HG03342 (cell line): ENCODE results near the gene CX3CL1.
"Not testable (repeated sequence)": the region's sequence is repeated elsewhere in the genome, so short reads cannot be mapped to it uniquely, and the experiment has no call there.

Experiments used
- ATAC-seq: cut with Tn5 transposase; IDR thresholded peaks from one replicate; pipeline ENCODE4 v1.9.1; 2021; ENCODE audit warnings: mild to moderate bottlenecking, moderate library complexity; ENCODE audit not compliant: unreplicated experiment

CX3CL1 gene

DNA sequence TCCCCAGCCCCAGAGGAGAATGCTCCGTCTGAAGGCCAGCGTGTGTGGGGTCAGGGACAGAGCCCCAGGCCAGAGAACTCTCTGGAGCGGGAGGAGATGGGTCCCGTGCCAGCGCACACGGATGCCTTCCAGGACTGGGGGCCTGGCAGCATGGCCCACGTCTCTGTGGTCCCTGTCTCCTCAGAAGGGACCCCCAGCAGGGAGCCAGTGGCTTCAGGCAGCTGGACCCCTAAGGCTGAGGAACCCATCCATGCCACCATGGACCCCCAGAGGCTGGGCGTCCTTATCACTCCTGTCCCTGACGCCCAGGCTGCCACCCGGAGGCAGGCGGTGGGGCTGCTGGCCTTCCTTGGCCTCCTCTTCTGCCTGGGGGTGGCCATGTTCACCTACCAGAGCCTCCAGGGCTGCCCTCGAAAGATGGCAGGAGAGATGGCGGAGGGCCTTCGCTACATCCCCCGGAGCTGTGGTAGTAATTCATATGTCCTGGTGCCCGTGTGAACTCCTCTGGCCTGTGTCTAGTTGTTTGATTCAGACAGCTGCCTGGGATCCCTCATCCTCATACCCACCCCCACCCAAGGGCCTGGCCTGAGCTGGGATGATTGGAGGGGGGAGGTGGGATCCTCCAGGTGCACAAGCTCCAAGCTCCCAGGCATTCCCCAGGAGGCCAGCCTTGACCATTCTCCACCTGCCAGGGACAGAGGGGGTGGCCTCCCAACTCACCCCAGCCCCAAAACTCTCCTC, 10.4 kb downstream of the CX3CL1 start:
- ATAC-seq, result no peak

DNA sequence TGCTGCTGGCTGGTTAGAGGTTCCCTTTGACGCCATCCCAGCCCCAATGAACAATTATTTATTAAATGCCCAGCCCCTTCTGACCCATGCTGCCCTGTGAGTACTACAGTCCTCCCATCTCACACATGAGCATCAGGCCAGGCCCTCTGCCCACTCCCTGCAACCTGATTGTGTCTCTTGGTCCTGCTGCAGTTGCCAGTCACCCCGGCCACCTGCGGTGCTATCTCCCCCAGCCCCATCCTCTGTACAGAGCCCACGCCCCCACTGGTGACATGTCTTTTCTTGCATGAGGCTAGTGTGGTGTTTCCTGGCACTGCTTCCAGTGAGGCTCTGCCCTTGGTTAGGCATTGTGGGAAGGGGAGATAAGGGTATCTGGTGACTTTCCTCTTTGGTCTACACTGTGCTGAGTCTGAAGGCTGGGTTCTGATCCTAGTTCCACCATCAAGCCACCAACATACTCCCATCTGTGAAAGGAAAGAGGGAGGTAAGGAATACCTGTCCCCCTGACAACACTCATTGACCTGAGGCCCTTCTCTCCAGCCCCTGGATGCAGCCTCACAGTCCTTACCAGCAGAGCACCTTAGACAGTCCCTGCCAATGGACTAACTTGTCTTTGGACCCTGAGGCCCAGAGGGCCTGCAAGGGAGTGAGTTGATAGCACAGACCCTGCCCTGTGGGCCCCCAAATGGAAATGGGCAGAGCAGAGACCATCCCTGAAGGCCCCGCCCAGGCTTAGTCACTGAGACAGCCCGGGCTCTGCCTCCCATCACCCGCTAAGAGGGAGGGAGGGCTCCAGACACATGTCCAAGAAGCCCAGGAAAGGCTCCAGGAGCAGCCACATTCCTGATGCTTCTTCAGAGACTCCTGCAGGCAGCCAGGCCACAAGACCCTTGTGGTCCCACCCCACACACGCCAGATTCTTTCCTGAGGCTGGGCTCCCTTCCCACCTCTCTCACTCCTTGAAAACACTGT, 11.3 kb downstream of the CX3CL1 start:
- no peak for ATAC-seq

DNA sequence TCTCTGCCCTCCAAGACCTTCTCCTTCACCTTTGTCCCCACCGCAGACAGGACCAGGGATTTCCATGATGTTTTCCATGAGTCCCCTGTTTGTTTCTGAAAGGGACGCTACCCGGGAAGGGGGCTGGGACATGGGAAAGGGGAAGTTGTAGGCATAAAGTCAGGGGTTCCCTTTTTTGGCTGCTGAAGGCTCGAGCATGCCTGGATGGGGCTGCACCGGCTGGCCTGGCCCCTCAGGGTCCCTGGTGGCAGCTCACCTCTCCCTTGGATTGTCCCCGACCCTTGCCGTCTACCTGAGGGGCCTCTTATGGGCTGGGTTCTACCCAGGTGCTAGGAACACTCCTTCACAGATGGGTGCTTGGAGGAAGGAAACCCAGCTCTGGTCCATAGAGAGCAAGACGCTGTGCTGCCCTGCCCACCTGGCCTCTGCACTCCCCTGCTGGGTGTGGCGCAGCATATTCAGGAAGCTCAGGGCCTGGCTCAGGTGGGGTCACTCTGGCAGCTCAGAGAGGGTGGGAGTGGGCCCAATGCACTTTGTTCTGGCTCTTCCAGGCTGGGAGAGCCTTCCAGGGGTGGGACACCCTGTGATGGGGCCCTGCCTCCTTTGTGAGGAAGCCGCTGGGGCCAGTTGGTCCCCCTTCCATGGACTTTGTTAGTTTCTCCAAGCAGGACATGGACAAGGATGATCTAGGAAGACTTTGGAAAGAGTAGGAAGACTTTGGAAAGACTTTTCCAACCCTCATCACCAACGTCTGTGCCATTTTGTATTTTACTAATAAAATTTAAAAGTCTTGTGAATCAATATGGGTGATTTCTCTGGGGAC, 12.2 kb downstream of the CX3CL1 start:
- ATAC-seq, result no peak

DNA sequence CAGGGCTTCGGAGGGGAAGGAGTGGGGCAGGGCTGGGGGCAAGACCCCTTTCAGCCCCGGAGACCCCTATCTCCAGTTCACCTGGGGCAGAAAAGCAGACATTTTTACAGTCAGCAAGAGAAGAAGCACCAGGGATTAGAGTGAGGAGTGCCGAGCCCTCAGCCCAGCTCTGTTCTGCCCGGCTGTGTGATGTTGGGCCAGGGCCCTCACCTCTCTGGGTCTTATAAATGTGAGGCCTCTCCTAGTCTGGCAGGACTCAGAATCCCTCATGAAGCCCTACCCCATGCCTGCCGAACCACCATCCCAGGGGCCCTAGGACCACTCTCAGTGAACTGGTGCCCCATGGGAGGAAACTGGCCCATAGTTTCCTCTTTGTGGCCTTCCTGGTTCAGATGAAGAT, 12.8 kb downstream of the CX3CL1 start:
- ATAC-seq, result no peak

DNA sequence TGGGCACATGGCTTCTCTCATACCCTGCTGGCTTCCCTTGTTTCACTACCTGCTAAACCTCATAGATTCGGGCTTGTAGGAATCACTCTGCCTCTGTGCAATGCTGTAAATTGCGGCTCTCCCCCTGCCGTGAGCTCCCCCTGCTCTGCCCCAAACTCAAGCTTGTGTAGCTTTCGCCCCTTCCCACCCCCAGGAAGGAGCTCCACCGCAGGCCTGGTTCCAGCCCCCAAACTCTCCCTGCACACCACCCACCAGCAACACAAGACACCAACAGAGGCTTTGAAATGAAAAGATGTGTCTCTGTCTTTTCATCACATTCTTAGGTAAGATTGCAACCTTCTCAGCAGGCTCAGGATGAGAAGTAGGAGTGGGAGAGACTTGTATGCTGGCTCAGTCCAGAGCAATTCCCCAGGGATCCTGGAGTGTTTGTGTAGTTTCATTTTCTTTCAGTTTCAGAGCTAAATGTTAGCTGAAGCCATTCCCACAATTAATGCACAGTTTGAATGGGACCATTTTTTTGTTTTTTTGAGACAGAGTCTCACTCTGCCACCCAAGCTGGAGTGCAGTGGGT, 14.2 kb downstream of the CX3CL1 start:
- no peak for ATAC-seq

DNA sequence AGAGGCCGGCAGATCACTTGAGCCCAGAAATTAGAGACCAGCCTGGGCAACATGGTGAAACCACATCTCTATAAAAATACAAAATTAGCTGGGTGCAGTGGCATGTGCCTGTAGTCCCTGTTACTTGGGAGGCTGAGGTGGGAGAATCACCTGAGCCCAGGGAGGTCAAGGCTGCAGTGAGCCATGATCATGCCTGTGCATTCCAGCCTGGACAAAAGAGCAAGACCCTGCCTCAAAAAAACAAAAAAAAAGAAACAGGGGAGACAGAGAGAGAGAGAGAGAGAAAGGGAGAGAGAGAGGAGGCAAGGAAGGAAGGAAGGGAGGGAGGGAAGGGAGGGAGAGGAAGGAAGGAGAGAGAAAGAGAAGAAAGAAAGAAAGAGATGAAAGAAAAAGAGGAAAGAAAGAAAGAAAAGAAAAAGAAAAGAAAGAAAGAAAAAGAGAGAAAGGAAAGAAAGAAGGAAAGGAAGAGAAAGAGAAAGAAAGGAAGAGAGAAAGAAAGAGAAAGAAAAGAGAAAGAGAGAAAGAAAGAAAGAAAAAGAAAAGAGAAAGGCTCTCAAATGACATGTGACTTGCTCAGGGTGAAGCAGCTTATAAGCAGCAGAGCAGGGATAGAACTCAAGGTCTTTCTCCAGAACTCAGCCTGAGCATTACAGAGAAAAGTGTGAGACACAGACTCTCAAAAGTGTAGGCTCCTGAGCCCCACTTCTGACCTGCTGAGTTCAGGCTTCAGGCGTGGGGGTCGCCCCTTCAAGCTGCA, 15.5 kb downstream of the CX3CL1 start:
- no peak for ATAC-seq

DNA sequence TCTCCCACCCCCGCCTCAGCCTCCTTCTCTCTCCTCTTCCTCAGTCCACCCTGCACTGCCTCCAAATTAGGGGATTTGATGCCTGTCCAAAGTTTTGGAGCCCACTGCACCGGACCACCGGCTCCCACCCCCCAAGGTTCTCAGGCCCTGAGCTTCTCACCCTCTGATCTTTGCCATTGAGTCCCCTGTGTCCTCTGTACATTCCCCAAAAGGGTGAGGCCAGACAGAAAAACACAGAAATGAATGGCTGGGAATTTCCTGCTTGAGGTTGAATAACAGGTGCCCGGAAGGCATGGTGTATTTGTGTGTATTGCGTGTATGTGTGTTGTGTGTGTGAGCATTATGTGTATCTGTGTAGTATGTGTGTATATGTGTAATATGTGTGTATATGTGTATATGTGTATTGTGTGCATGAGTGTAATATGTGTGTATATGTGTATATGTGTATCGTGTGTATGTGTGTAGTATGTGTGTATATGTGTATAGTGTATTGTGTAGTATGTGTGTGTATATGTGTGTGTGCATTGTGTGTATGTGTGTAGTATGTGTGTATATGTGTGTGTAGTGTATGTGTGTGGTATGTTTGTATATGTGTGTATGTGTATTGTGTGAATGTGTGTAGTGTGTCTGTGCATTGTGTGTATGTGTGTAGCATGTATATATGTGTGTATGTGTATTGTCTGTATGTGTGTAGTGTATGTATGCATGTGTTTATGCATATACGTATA, 16.2 kb downstream of the CX3CL1 start:
- ATAC-seq, result no peak

DNA sequence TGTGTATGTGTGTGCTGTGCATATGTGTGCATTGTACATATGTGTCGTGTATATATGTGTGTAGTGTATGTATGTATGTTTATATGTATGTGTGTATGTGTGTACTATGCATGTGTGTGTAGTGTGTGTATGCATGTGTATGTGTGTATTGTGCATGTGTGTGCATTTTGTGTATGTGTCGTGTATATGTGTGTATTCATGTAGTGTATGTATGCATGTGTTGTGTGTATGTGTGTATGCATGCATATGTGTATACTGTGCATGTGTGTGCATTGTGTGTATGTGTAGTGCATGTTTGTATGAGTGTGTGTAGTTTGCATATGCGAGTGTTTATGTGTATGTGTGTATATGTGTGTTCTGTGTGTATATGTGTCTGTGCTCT, 16.8 kb downstream of the CX3CL1 start:
- no peak for ATAC-seq

DNA sequence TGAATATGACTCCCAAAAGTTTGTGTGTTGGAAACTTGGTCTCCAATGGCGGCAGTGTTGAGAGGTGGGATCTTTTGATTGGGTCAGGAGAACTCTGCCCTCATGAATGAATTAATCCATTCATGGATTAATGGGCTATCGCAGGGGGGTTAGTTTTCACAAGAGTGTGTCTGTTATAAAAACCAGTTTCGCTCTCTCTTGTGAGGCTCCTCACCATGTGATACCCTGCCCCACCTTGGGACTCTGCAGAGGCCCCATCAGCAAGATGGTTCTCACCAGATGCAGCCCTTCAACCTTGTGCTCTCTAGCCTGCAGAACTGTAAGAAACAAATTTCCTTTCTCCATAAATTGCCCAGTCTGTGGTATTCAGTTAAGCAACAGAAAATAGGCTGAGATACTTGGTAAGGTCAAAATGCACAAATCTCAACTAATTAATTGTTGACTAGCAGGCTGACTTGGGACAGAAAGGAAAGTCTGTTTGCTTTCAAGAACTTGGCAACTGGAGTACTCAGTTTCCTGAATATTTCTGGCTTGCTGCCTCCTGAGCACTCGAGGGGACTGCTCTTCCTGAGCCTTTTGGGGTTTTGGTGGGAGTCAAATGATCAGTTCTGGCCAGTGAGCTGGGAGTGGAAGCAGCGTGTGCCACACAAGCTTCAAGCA, 18.5 kb downstream of the CX3CL1 start:
- no peak for ATAC-seq

DNA sequence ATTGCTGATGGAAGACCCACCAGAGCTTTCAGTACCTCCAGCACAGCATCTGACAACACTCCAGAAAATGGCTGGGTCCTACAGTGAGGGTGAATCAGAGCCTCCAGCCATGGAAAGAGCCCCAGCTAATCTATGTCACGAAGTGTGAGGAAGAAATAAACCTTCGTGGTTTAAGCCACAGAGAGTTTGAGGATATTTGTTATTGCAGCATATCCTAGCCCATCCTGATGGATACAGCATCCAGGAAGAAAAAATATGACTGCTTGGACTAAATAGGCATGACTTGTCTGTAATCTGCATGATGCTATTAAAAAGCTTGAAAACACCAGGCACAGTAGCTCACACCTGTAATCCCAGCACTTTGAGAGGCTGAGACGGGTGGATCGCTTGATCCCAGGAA, 19.0 kb downstream of the CX3CL1 start:
- ATAC-seq, result no peak

DNA sequence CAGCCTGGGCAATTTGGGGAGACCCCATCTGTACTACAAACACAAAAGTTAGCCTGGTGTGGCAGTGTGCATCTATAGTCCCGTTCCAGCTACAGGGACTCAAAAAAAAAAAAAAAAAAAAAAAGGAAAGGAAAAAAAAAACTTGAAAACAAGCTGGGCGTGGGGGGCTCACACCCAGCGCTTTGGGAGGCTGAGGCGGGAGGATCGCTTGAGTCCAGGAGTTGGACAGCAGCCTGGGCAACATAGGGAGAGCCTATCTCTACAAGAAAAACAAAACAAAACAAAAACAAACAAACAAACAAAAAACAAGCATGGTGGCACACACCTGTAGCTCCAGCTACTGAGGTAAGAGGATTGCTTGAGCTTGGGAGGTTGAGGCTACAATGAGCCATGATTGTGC, 19.4 kb downstream of the CX3CL1 start:
- no peak for ATAC-seq

DNA sequence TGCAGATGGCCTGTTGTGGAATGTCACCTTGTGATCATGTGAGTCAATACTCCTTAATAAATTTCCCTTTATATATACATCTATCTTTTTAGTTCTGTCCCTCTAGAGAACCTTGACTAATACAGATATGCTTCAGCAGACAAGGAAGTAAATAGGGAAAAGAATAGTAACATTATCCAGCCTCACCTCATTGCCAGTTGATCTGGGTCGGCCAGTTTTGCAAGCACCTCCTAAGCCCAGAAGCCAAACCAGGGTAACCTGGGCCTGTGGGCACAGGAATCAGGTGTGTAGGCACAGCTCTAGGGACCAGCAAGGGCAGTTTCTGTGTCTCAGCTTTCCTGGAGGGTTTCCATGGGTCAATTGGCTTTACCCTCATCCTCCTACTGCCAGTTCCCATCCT, 20.4 kb downstream of the CX3CL1 start:
- ATAC-seq, result no peak

DNA sequence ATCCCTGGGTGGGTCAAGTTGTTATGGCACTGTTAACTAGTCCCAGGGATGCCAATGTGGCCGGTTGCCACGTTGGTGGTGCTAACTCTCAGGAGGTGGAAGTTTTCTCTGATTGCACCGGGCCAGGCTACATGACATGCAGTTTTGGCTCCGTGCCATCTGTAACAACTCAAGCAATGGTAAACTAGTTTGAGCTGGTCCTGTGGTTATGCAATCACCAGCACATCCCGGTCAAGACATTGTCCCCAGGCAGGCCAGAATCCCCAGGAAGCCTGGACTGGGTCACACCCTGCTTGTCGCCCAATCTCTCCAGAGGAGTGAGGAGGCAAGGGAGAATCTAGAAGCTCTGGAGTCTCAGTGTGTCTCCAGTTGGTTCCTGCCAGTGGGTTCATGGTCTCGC, 22.2 kb downstream of the CX3CL1 start:
- ATAC-seq, result no peak

DNA sequence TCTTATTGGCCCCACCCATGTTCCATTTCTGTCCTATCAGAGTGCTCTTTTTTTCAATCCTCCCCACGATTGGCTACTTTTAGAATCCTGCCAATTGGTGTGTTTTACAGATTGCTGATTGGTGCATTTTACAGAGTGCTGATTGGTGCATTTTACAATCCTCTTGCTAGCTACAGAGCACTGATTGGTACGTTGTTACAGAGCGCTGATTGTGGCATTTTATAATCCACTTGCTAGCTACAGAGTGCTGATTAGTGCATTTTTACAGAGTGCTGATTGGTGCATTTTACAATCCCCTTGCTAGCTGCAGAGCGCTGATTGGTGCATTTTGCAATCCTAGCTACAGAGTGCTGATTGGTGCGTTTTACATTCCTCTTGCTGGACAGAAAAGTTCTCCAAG, 22.7 kb downstream of the CX3CL1 start:
- no peak for ATAC-seq

DNA sequence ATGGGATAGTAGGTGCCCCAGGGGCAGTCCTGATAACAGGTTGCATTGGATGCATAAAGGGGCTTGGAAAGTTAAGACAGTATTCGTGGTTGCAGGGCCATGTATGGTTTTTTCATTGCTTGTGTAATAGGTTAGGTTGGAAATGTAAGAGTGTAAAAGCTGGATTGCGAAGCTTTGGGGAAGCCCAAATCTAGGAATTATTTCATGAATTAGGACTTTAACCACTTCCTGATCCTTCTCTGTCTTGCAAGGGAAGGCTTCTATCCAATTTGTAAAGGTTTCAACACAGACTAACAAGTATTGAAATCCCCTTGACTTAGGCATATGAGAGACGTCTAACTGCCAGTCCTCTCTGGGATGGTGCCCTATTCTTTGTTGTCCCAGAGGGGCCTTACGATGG, 24.5 kb downstream of the CX3CL1 start:
- no peak for ATAC-seq

DNA sequence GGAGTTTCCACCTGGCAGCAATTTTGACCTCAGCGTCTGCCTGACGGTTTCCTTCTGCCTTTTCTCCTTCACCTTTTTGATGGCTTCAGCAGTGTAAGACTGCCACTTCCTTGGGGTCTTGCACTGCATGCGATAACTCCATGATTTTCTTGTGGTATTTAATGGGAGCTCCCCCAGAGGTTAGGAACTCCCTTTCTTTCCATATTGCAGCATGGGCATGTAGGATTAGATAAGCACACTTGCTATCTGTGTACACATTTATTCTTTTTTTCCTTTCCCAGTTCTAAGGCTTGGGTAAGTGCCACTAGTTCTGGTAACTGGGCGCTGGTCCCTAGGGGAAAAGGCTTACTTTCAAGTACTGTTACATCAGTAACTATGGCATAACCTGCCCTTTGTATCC, 25.2 kb downstream of the CX3CL1 start:
- ATAC-seq, result not testable (repeated sequence)

DNA sequence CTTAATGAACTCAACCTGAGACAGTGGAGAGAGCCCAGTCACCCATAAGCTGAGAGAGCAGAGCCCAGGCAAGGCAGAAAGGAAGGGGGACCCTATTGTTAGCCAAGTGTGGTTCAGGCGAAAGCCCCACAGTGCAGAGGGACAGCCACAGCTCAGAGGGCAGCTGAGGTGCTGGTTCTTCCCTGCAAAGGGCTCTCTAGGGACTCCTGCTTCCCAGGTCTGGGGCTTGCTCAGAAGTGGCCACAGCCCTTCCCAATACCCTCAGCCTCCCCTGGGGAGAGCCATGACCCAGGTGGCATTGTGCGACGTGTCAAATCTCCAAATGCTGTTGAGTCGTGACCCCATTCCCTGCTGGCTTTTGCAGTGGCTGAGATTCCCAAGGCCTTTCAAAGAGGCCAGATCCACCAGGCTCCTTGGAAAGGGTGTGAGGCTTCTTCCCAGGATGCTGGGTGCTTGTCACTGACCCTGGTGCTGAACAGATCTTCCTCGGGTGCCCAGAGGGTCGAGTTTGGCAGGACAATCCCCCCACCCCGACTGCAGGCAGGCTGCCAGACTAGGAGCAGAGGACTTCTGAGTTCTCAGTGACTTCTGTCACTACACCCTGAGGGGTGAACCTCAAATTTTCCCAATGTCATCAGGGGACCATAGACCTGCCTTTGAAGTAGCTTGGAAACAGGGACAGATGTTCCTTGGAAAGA, 29.8 kb downstream of the CX3CL1 start:
- ATAC-seq, result no peak
